GM12873 (cell line): ENCODE results near the gene MIOS.

Experiments
- CTCF ChIP-seq: IDR thresholded peaks from 2 replicates; pipeline ENCODE4 v1.5.1; 2012; ENCODE audit warnings: low read depth, mild to moderate bottlenecking, moderate library complexity, low read length, control low read depth; ENCODE audit not compliant: insufficient read depth; ENCODE audit errors: missing control alignments

Gene MIOS

GRCh38 chr7:7630626-7631329 lies 64.1 kb downstream of the MIOS start:
- TF ChIP-seq CTCF = no peak

- TF ChIP-seq CTCF = no peak
Measured at GRCh38 chr7:7639421-7639820, 72.7 kb downstream of the MIOS start.

- TF ChIP-seq CTCF = no peak
Measured at GRCh38 chr7:7639847-7640220, 73.2 kb downstream of the MIOS start.

- TF ChIP-seq CTCF = no peak
Measured at GRCh38 chr7:7640221-7641128, 73.8 kb downstream of the MIOS start, which contains the start of gene UMAD1. Gene UMAD1 (plus strand): TSS chr7:7640752. CDS start chr7:7673372, 32,620 bp downstream.

GRCh38 chr7:7641129-7641663 lies 74.5 kb downstream of the MIOS start:
- no peak for TF ChIP-seq CTCF

- no peak for TF ChIP-seq CTCF
Measured at GRCh38 chr7:7642081-7642480, 75.4 kb downstream of the MIOS start.

GRCh38 chr7:7647495-7648036 lies 80.9 kb downstream of the MIOS start:
- TF ChIP-seq CTCF = no peak
